Kidney glomerular epithelial cell (primary cell): ENCODE measurements around the gene SELENOO.
"Not testable (repeated sequence)": the region's sequence is repeated elsewhere in the genome, so short reads cannot be mapped to it uniquely, and the experiment has no call there.

Source experiments
- DNase-seq: peaks from one replicate; lab custom pipeline; 2025; lab: John Stamatoyannopoulos, UW

SELENOO gene

DNA sequence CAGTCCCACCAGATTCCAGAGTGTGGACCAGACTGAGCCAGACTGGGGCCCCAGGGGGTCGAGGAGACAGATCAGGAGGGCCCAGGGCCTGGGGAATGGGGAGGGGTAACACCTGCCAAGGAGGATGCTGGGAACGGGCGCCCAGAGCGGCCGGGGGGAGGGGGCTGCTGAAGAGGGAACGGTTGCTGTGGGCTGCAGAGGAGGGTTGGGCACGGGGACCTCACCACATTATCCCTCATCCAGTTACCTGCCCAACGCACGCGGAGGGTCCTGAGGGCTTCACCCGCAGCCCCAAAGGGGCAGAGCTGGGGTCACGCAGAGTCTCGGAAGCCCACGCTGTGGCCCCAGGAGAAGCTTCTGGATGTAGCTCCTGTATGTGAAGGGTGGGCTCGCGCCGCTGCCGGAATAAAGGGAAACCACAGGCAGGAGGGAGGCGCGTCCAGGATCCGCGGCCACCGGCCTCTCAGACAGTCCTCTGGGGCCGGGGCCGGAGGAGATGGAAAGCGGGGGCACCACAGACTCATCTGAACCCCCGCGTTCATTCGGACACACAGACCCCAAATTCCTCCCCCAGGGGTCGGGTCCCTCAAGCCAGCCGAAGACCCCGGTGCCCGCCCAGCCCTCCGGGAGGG is 866 bp upstream of the SELENOO start:
- no peak for DNase-seq

DNA sequence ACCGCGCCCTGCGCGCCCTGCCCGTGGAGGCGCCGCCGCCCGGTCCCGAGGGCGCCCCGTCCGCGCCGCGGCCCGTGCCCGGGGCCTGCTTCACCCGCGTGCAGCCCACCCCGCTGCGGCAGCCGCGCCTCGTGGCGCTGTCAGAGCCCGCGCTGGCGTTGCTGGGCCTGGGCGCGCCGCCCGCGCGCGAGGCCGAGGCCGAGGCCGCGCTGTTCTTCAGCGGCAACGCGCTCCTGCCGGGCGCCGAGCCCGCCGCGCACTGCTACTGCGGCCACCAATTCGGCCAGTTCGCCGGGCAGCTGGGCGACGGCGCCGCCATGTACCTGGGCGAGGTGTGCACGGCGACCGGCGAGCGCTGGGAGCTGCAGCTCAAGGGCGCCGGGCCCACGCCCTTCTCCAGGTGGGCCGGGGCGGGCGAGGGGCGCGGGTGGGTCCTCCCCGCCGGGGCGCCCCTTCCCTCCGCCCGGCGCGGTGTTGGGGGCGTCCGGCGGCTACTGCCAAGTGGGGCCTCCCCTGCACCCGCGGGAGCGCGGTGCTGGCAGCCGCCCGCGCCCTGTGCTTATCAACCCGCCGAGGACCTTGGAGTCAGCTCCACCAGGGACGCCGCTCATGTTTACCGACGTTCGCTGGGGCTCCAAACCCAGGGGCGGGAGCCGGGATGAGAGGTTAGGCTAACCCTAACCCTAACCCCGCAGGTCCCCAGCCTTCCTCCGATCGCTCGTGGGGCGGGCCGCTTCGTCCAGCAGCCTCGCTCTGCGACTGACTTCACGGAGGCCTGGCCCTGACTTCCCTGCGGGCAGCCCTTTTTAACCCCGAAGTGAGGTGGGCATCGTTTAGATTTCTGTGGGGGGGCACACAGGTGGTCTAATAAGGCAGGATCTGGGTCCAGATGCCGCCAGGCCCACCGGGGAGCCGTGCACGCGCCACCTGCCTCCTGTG is 649 bp downstream of the SELENOO start:
- DNase-seq = no peak

DNA sequence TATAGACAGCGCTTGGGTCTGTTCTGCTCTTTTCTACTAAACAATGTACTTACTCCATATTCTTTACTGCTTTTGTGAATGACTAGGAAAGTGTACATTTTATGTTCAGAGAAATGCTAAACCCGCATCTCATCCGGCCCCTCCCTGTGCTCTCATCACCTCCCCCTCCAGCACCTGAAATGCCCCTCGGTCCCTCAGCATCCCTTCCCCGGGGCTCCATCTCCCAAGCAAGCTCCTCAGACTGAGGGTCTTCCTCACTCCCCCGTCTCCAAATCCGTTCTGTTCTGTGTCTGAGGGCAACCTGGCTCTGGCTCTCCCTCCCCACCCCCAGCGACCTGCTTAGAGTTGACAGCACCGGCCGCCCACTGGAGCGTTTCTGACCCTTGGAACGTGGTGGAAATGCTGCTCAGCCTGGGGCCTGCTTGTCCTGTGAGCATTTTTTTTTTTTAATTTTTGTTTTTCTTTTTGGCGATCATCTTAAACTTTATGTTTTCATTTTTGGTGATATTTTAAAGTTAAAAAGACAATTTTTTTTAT is 1.4 kb downstream of the SELENOO start:
- no peak for DNase-seq

DNA sequence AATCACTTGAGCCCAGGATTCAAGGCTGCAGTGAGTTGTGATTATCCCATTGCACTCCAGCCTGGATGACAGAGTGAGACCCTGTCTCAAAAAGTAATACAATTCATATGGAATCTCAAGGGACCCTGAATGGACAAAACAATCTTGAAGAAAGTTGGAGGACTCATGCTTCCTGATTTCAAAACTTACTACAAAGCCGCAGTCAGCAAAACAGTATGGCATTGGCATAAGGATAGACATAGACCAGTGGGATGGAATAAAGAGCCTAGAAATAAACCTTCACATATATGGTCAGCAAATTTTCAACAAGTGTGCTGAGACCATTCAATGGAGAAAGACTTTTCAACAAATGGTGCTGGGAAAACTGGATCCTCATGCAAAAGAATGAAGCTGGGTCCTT is 2.5 kb downstream of the SELENOO start:
- DNase-seq = no peak

DNA sequence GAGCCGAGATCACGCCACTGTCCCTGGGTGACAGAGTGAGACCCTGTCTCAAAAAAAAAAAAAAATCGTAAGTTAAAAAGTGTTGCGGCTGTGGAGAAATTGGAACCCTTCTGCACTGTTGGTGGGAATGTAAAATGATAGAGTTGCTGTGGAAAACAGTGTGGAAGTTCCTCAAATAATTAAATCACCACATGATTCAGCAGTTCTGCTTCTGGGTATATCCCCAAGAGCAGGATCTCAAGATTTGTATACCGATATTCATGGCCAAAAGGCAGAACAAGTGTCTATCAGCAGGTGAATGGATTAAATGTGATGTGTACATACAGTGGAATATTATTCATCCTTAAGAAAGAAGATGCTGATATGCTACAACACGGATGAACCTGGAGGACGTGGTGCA is 3.8 kb downstream of the SELENOO start:
- DNase-seq = no peak

DNA sequence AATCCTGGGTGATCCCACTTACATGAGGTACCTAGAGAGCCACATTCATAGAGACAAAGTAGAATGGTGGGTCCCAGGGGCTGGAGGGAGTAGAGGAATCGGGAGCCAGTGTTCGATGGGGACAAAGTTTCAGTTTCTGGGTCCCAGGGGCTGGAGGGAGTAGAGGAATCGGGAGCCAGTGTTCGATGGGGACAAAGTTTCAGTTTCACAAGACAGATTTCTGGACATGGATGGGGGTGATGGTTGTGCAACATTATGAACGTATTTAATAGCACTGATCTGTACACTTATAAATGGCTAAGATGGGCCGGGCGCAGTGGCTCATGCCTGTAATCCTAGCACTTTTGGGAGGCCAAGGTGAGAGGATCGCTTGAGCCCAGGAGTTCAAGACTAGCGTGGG is 4.2 kb downstream of the SELENOO start:
- DNase-seq = not testable (repeated sequence)

DNA sequence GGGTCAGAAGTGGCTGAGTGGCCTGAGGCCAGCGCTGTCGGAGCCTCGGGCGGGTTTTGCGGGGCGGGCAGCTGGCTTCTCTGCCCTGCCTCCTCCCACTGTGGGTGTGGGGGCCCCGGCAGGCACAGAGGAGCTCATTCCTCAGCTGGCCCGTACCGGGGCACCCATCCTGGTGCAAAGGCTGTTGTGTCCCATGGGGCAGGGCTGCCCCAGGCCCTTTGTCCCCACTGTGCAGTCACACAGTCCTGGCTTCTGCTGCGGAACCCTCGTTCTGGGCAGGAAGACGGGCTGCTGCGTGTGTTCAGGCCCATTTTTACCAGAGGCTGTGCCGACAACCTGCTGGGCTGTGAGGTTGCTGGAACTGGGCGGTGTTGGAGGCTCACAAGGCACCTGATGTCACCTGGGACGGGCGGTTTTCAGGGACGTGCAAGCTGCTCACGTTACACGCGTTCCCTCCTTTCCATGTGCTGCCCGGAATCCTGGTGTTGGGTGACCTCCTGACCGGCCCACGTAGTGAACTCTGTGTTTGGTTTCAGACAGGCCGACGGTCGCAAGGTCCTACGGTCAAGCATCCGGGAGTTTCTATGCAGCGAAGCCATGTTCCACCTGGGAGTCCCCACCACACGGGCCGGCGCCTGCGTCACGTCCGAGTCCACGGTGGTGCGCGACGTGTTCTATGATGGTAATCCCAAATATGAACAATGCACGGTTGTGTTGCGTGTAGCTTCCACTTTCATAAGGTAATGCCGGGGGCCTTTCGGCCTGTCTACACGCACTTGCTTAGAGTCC is 5.2 kb downstream of the SELENOO start:
- DNase-seq = no peak

DNA sequence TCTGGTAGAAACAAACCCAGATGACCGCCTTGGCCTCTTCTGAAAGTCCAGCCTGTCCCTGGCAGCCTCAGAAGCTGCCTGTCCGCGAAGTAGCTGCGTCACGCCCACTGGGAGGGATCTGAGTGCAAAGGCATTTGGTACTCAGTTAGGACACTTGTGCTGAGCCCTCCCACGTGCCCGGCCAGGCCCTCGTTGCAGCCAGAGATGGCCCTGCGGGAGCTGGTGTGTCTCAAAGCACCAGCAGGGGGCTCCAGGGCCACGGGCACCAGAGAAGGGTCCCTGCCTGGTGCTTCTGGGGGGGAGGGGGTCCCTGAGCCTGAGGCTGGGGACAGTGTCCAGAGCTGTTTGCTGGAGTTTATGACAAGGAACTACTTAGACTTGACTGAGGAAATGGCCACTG is 5.8 kb downstream of the SELENOO start:
- DNase-seq = no peak

DNA sequence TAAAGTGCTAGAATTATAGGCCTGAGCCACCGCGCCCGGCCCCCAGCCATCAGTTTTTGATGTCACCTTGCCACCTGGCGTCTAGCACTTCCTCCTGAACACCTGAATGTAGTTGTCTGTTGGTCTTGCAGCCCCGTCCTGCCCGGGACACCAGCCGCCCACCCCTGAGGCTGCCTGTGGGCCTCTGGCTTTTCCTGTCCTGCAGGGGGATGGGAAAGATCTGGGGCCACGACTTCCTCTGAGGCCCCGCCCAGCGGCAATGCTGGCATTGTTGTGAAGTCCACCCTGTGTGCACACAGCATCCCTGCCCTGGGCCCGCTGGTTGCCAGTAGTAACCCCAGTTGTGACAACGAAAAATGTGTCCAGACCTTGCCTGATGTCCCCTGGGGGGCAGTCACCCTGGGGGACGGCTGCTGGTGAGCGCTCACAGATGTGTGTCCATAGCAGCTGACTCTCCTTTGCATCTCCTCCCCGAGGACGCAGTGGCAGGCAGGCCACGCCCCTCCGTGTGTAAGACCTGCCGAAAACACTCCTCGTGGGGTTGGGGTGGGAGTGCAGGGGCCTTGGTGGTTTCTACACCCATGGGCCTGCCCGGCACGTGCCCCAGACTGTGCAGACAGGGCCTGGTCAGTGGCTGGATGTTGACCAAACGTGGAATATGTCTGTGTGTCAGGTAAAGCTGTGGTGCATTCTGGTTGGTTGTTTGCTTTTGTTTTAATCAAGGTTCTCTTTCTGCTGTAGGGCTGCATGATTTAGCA is 6.8 kb downstream of the SELENOO start:
- DNase-seq = no peak

DNA sequence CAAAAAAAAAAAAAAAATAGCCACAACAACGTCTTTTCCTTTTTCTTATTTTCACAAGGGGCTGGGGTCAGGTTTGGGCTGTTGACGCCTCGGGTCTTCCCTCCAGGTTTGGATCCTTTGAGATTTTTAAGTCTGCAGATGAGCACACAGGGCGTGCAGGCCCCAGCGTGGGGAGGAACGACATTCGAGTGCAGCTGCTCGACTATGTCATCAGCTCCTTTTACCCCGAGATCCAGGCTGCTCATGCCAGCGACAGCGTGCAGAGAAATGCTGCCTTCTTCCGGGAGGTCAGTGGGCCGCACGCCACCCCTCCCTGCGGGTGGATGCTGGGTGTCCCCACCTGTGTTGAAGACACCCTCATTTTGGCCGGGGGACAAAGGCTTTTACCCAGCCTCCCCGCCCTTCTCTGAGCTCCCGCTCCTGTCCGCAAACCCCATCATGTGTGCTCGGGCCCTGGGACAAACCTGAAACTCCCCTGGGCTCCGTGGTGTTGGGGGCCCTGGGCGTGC is 7.7 kb downstream of the SELENOO start:
- DNase-seq = no peak

DNA sequence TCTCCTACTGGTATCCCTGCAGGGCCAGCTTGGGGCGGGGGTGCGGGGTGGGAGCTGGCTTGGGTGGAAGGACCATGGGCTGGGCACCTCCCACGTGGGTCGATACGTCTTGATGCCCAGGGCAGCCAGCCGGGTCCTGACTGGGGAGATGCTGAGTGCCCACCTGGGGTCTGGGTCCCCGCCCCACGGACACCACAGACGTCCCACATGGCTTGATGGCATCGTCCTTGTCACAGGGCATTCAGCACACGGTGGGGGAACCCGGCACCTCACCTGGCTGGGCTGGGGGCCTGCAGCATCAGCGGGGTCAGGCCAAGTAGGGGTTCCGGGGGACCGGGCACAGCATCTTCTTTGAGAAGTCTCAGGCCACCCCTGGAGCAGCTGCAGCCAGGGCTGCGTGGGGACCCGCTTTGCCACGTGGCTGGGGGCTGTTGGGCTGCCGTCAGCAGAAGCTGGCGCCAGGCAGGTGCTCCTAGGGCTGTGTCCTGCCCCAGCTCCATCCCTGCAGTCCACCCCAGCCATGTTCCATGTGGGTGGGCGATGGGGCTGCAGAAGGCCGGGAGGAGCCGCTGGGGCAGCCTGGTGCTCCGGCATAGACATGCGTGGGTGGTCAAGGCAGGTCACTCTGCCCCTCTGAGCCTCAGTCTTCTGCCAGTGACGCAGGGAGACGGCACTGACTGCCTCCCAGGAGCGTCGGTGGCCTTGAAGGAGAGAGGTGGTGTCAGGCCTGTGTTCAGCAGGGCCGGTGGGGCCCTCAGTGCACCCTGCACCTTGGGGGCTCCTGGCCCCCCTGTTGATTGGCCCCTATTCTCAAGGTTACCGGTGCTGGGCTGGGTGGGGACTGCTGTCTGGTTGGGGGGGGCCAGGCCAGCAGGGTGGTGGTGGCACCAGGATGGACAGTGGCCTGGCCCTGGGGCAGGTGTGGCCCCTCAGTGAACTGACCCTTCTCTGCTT is 8.4 kb downstream of the SELENOO start:
- no peak for DNase-seq

DNA sequence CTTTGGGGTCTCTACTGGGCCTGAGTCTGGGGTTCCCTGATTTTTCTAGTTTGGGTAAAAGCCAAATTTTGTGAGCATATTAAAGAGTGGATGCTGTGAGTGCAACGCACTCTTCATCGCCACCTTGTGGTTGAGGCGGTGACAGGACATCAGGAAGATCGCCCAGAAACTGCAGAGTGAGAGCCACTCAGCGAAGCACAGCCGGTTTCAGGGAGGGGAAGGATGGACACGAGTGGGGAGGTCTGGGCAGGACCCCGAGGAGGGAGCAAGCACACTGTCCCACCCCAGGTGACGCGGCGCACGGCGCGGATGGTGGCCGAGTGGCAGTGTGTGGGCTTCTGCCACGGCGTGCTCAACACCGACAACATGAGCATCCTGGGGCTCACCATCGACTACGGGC is 9.1 kb downstream of the SELENOO start:
- peak; percentile 51 for DNase-seq

DNA sequence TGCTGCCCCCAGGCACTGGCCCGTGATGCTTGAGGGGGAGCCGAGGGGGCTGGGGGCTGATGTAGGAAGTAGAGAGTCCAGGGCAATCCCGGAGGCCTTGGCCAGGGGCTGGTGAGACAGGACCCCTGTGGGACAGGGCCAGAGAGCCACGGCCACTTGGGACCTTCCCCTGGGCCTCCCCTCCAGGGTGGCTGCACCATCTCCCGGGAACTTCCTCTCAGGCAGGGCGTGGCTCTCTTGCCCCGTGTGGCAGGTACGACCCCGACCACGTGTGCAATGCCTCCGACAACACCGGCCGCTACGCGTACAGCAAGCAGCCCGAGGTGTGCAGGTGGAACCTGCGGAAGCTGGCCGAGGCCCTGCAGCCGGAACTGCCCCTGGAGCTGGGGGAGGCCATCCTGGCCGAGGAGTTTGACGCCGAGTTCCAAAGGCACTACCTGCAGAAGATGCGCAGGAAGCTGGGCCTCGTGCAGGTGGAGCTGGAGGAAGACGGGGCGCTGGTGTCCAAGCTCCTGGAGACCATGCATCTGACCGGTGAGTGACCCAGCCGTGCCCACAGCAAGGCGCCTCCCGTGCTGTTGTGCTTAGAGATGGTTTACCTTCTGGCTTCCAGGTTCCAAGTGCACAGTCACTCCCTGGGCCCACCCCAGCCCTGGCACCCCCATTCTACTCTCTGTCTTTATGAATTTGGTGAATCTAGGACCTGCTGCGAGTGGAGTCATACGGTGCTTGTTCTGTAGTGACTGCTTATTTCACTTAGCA is 9.7 kb downstream of the SELENOO start:
- DNase-seq = no peak

DNA sequence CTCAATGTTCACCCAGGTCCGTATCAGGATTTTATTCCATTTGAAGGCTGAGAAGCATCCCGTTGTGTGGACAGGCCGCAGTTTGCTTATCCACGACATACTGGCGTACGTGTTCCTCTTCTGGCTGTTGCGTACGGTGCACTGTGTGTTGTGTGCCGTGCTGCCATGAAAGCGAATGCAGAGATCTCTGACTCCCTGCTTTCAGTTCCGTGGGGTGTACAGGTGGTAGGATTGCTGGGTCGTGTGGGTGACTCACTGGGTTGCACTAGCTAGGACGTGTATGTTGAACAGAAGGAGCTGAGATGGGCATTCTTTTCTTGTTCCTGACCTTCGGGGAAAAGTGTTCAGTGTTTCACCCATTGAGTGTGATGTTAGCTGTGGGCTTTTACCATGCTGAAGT is 10.3 kb downstream of the SELENOO start:
- no peak for DNase-seq

DNA sequence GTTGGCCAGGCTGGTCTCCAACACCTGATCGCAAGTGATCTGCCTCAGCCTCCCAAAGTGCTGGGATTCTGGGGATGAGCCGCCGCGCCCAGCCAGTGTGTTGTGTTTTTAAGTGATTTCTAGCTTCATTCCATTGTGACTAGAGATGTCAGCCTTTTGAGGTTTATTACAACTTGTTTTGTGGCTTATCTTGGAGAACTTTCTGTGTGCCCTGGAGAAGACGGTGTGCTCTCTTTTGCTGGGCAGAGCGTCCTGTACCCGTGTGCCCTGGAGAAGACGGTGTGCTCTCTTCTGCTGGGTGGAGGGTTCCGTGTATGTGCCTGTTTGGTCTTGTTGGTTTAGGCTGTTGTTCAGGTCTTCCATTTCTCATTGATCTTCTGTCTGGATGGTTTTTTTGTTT is 12.5 kb downstream of the SELENOO start:
- no peak for DNase-seq

DNA sequence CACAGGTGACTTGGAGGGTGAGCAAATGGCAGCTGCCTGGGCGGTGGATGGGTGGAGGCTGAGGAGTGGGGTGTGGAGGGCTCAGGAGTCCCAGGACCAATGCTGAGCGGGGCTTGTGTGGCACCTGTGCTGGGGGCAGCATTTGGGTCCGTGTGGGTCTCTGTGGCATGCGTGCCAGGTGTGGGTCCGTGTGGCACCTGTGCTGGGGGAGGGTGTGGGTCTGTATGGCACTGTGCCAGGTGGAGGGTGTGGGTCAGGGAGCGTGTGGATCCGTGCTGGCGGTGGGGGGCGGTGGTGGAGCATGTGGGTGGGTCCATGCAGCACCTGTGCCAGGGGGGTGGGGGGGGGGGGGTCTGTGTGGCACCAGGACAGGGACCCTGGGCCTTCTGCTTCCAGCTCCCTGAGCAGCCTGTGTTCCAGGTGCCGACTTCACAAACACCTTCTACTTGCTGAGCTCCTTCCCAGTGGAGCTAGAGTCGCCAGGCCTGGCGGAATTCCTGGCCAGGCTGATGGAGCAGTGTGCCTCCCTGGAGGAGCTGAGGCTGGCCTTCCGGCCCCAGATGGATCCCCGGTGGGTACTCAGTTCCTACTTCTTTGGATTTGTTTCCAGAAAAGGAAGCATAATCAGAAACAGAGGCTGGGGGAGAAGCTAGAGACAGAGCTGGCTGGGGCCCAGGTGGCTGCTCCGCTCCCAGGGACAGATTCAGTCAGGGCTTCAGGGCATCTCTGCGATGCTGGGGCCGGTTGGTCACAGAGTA is 14.7 kb downstream of the SELENOO start:
- DNase-seq = no peak

DNA sequence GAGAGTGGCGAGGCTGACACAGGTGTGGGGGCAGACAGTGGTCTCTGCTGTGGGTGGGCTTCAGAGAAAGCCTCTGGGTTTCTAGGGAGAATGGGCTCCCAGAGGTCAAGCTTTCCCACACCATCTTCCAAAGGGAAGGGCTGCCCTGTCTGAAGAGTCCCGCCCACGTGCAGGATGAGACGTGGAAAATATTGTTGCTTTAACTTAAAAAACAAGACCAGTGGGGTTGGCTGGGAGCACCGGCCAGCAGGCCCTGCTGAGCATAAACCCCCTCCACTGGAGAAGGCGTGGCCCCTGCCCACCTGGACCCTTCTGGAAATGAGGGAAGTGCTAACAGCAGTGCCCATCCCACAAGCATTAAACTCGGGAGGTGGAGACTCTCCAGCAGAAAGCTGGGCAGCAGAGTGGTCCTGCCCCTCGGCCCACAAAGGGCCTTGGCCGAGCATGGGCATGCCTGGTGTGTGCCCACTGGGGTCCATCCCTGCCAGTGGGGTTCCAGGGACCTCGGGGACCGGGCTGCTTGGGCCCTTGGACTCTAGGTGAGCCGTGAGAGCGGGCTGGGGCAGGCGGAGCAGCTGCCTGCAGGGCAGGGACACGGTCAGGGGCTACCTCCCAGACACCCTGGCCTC is 15.4 kb downstream of the SELENOO start:
- no peak for DNase-seq
